M059J (cell line): ENCODE measurements around the gene REG3A. TPM values are rescaled to one million over a fixed set of nuclear protein-coding genes. Genes with fewer than 3 reads are reported as not detected.

Source experiments
- DNase-seq: peaks from one replicate; pipeline ENCODE4 v3.0.0-alpha.2; 2012; ENCODE audit warnings: low read depth
- total RNA-seq: library from RNA; depleted of rRNA; stranded (reverse); fragments of >200 nt; shearing (Covaris generic); gene quantifications from 2 replicates; pipeline ENCODE4 v1.2.3, GENCODE V29; 2014; rRNA removed

Gene REG3A
- total RNA-seq, 1 experiment from 2014 or later, result not detected

GRCh38 chr2:79120194-79120713 is 39.3 kb downstream of the REG3A start, which contains the start of gene REG1A:
Gene REG1A, plus strand, starts transcription at chr2:79120488. Its CDS starts 374 bp downstream, at chr2:79120862.
- DNase-seq, result no peak

GRCh38 chr2:79116997-79117928 is 42.3 kb downstream of the REG3A start:
- no peak for DNase-seq

GRCh38 chr2:79114797-79115494 is 44.6 kb downstream of the REG3A start:
- DNase-seq, result no peak

- no peak for DNase-seq
Observed at GRCh38 chr2:79112269-79112668, 47.3 kb downstream of the REG3A start.

Other genes with a start within 250 kb of the REG3A start
- not detected in 2 replicates for gene REG3G, start 134.1 kb downstream of the REG3A start, total RNA-seq
- gene REG1B, start 71.8 kb downstream of the REG3A start, total RNA-seq, result not detected in 2 replicates
- gene REG1A, start 39.3 kb downstream of the REG3A start, total RNA-seq, result not detected in 2 replicates